Stimulated activated naive CD8-positive, alpha-beta T cell treated with anti-CD3 and anti-CD28 coated beads, Interleukin-15, Interleukin-2, amounts not matched to agents 100 ng/mL and 50 ng/mL, for 24 hours (primary cell): ENCODE measurements around the gene IMMP2L.
"Not testable (repeated sequence)": the region's sequence is repeated elsewhere in the genome, so short reads cannot be mapped to it uniquely, and the experiment has no call there.

Source experiments
- H3K27ac Mint-ChIP-seq: one replicate; pipeline ENCODE4 v1.8.0; 2021; ENCODE audit warnings: mild to moderate bottlenecking, mixed read lengths
- H3K27me3 Mint-ChIP-seq: one replicate; pipeline ENCODE4 v1.8.0; 2021; ENCODE audit warnings: mixed read lengths
- H3K36me3 Mint-ChIP-seq: one replicate; pipeline ENCODE4 v1.8.0; 2021; ENCODE audit warnings: low read depth, mixed read lengths
- H3K4me1 Mint-ChIP-seq: one replicate; pipeline ENCODE4 v1.8.0; 2021; ENCODE audit warnings: low read depth, mixed read lengths
- H3K4me3 Mint-ChIP-seq: one replicate; pipeline ENCODE4 v1.8.0; 2021; ENCODE audit warnings: mild to moderate bottlenecking, mixed read lengths
- H3K9me3 Mint-ChIP-seq: one replicate; pipeline ENCODE4 v1.8.0; 2021; ENCODE audit warnings: mixed read lengths

Gene IMMP2L

DNA sequence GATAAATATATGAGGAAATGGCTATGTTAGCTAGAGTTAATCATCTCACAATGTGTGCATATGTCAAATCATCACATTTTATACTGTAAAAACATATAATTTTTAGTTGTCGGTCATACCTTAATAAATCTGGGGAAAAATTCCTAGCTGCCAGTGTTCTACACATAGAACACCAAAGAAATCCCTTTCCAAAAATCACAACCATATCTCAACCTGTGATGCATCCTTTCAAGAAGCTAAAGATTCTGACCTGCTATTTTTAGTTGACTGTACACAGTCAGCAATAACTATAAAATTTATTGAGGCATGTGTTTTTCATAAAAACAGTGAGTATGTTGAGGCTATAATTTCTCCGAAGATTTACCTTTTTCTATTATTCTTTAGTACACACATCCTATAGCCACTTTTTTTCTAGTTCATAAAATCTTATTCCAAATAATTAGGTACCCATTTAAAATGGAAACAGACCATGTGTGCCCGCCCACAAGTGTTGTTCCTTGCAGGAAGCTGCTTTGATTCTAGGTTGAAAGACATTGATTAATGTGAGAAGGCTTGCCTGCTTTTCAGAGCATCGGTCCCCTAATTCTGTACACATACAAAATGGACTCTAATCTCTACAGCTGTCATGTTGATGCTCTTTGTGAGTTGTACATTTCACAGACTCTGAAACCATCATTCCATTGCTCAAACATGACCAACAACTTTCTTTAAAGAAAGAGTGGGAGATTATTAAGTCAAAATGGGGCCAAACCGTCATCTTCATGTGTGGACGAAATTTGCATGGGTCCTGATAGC, 588.9 kb downstream of the IMMP2L start:
- H3K9me3 Mint-ChIP-seq = no peaks in the 10 kb centered on the region
- no peak overlapping the region for H3K4me3 Mint-ChIP-seq
- H3K27me3 Mint-ChIP-seq = no peaks in the 10 kb centered on the region
- no peak overlapping the region for H3K27ac Mint-ChIP-seq
- peaks cover 32% of the 10 kb centered on the region for H3K4me1 Mint-ChIP-seq
- H3K36me3 Mint-ChIP-seq = no peaks in the 10 kb centered on the region

DNA sequence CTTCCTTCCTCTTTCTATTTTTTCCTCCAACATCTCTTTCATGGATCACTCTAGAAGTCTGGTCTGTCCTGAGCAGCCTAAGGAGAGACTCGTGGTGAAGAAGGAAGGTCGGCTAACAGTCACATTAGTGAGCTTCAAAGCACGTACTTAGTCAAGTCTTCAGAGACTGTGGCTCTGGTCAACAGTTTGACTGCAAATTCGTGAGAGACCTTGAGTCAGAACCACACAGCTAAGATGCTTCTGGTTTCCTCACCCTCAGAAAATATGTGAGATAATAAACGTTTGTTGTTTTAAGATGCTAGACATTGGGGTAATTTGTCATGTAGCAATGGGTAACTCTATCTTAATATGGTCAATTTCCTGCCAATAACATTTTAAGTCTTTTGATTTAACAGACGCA, 597.5 kb downstream of the IMMP2L start:
- Mint-ChIP-seq H3K27ac (no peak overlapping the region), H3K4me1 (peaks cover 6% of the 10 kb centered on the region), H3K4me3 (no peak overlapping the region), H3K27me3 (no peaks in the 10 kb centered on the region), H3K36me3 (no peaks in the 10 kb centered on the region), H3K9me3 (no peaks in the 10 kb centered on the region)

DNA sequence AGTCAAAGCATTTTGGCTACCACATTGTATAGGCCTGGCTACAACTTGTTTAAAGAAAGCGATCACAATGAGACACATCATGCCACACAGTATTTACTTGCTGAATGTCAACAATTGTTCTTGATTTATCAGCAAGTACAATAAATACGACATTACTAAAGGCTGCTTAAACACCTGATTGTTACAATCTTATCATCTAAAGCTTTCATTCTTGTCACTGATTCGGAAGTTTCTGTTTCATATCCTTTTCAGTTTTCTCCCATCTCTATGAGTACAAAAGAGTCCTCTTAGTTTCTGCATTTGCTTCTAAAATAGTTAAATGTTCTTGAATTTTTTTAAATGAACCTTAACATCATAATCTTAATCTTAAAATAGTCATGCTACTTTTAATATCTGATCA, 599.5 kb downstream of the IMMP2L start:
- Mint-ChIP-seq H3K27me3 (no peaks in the 10 kb centered on the region), H3K4me1 (peaks cover 6% of the 10 kb centered on the region), H3K27ac (no peak overlapping the region), H3K9me3 (peaks cover 4% of the 10 kb centered on the region), H3K36me3 (no peaks in the 10 kb centered on the region), H3K4me3 (no peak overlapping the region)

DNA sequence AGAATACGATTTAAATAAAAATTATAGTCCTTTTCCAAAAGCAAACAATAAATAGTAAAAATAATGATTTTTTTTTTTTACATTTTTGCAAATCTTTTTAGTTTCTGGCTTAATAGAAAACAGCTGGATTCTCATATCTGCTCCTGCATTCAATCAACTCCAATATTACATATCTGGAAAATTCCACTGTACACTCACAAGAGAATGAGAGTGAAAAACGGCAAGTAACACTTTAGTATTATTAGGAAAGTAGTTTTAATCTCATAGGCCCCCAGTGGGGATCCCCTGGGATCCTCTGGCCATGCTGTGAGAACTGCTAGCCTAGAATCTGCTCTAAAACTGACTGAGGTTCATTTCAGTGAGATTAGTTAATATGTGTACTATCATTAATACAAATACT, 599.9 kb downstream of the IMMP2L start:
- H3K27me3 Mint-ChIP-seq = no peaks in the 10 kb centered on the region
- no peaks in the 10 kb centered on the region for H3K36me3 Mint-ChIP-seq
- H3K4me3 Mint-ChIP-seq = no peak overlapping the region
- no peak overlapping the region for H3K27ac Mint-ChIP-seq
- peaks cover 8% of the 10 kb centered on the region for H3K9me3 Mint-ChIP-seq
- peaks cover 6% of the 10 kb centered on the region for H3K4me1 Mint-ChIP-seq

DNA sequence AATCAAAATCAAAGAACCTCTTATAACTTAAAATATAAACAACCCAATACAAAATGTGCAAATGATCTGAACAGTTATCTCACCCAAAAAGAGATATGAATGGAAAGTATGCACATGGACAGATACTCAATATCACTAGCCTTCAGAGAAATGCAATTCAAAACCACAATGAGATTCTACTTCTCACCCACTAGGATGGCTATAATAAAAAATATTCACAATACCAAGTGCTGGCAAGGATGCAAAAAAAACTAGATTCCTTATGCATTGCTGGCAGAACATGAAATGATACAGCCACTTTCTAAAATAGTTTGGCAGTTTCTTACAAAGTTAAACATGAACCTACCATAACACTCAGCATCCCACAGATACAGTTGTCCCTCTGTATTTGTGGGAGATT, 601.5 kb downstream of the IMMP2L start:
- Mint-ChIP-seq H3K27me3 (no peaks in the 10 kb centered on the region), H3K4me1 (peaks cover 6% of the 10 kb centered on the region)

DNA sequence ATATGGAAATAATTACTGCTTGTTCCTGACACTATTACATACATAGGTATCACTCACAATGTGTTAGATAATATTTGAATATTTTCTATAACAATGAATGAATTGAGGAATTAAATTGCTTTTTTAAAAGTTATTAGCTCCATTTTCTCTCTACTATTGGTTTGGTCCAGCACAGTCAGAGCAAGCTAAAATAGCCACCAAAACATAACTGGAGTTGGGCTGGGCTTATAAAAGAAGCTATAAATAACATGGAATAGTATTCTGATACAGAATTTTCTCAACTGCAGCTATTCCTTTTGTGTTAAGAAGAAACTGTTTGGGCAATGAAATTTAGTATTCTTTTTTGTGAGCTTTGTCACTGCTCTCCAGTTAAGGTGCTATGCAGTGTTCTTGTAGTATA, 614.0 kb downstream of the IMMP2L start:
- Mint-ChIP-seq H3K4me1 (peaks cover 10% of the 10 kb centered on the region), H3K9me3 (no peaks in the 10 kb centered on the region), H3K27ac (no peak overlapping the region), H3K27me3 (no peaks in the 10 kb centered on the region), H3K4me3 (no peak overlapping the region), H3K36me3 (no peaks in the 10 kb centered on the region)

More for the DNA sequence above, 601.5 kb downstream of the IMMP2L start:
- no peak overlapping the region for H3K4me3 Mint-ChIP-seq
- no peak overlapping the region for H3K27ac Mint-ChIP-seq
- H3K9me3 Mint-ChIP-seq = peaks cover 10% of the 10 kb centered on the region
- H3K36me3 Mint-ChIP-seq = no peaks in the 10 kb centered on the region

DNA sequence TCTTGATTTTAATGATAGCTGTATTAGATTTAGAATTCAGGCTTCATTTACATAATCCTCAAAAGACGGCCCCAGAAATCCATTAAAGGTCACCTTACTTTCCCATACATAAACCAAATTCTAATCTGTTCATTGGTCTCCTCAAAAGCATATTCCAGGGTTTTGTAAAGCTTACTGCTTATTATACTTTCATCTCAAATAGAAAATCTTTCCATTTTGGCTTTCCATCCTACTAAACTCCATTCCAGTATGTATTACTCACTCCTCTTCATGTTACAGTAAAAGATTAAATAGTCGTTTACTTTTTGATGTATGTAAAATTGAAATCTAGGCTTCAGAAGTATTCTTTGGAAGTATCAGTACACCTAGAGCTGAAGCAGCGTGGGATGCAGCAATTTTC, 614.9 kb downstream of the IMMP2L start:
- H3K27me3 Mint-ChIP-seq = no peaks in the 10 kb centered on the region
- no peaks in the 10 kb centered on the region for H3K36me3 Mint-ChIP-seq
- H3K27ac Mint-ChIP-seq = no peak overlapping the region
- no peaks in the 10 kb centered on the region for H3K9me3 Mint-ChIP-seq
- no peak overlapping the region for H3K4me3 Mint-ChIP-seq
- peaks cover 10% of the 10 kb centered on the region for H3K4me1 Mint-ChIP-seq

DNA sequence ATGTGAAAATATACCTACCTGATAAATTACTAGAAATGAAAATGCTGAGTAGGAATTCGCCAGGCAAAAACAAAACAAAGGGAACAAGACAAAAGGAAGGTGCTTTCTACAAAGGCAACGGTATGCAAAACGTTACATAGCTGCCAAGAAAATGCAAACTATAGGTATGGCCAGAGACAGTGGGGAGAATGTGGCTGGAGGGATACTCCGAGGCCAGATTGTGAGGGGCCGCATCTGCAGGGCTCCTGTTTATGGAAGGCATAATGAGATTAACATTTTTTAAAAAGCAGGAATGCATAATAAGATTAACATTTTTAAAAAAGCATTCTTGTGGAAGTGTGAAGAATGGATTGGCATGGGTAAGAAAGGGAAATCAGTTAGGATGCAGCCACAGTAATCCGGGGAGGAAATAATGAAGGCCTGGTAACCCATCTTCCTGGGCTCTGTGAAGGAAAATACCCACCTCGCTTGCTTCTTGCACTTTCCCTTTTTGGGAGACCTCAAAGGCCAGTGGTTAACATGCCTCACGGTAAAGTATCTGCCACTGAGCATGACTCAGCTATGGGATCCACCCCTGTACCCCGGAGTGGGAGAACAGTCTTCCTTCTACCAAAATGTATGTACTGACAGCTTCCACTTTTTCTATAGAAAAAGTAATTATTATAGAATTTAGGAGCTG, 617.2 kb downstream of the IMMP2L start:
- Mint-ChIP-seq H3K4me1 (peaks cover 16% of the 10 kb centered on the region), H3K9me3 (no peaks in the 10 kb centered on the region), H3K27me3 (no peaks in the 10 kb centered on the region), H3K27ac (no peak overlapping the region), H3K36me3 (no peaks in the 10 kb centered on the region), H3K4me3 (no peak overlapping the region)

DNA sequence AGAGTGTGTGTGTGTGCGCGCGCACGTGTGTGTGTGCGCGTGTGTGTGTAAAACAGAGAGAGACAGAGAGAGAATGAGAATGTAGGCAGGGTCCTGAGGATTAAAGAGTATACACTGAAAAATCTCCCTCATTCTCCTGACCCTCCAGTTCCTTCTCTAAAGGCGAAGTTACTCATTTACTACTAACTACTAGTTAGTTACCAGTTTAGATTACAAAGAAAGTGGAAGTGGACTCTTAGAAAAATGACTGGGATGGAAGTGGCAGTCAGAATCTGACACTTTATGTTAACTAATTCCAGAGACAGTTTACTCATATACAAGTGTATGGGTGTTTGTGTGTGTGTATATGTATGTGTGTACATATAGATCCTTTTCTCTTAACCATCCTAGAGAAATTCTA, 617.8 kb downstream of the IMMP2L start:
- no peak overlapping the region for H3K4me3 Mint-ChIP-seq
- no peaks in the 10 kb centered on the region for H3K27me3 Mint-ChIP-seq
- no peaks in the 10 kb centered on the region for H3K9me3 Mint-ChIP-seq
- H3K27ac Mint-ChIP-seq = no peak overlapping the region
- no peaks in the 10 kb centered on the region for H3K36me3 Mint-ChIP-seq
- peaks cover 16% of the 10 kb centered on the region for H3K4me1 Mint-ChIP-seq

DNA sequence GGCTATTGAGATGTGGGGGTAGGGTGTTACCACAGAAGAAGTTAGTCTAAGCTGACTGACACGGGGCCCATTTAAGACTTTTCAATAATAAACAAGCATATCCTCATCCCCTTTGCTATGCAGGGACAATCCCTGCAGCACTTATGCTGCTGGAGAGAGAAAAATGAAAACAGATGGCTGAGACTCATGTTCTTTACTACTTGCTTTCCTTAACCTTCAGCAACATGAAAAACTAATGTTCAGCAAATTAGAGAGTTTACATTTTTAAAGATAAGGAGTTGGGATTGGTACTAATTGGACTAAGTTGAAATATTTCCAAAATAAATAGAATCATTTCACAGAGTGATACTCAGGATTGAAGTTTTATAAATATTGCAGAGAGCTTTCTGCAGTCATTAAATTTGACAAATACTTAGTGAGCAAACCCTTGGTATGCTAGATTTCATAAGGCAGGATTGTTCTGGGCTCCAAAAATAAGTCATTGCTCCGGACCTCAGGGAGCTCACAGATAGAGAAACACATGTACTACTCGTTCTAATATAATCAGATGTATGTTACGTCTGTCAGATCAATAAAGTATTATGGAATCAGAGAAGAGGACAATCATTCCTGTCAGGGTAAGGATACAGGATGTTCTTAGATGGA, 618.5 kb downstream of the IMMP2L start:
- Mint-ChIP-seq H3K27me3 (no peaks in the 10 kb centered on the region), H3K27ac (no peak overlapping the region), H3K9me3 (no peaks in the 10 kb centered on the region), H3K4me1 (peaks cover 16% of the 10 kb centered on the region), H3K36me3 (no peaks in the 10 kb centered on the region), H3K4me3 (no peak overlapping the region)

DNA sequence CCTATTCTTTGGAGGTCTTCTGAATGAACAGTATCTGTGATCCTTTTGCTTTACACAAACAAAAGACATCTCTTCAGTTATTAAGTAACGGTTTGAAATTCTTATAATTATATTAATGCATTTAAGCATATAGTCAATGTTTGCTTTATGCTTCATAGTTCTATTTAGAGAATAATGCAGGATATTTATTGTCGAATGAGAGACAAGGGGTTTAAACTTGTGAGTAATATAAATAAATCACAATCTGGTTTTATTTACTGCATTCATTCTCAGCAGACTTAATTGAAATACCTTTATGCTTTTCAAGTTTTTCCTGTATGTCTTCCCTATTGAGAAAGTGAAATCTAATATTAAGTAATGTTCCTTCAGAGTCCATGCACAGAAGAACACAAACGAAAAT, 620.9 kb downstream of the IMMP2L start:
- no peaks in the 10 kb centered on the region for H3K27me3 Mint-ChIP-seq
- no peak overlapping the region for H3K4me3 Mint-ChIP-seq
- no peaks in the 10 kb centered on the region for H3K36me3 Mint-ChIP-seq
- H3K4me1 Mint-ChIP-seq = peaks cover 16% of the 10 kb centered on the region
- peaks cover 7% of the 10 kb centered on the region for H3K9me3 Mint-ChIP-seq
- H3K27ac Mint-ChIP-seq = no peak overlapping the region

DNA sequence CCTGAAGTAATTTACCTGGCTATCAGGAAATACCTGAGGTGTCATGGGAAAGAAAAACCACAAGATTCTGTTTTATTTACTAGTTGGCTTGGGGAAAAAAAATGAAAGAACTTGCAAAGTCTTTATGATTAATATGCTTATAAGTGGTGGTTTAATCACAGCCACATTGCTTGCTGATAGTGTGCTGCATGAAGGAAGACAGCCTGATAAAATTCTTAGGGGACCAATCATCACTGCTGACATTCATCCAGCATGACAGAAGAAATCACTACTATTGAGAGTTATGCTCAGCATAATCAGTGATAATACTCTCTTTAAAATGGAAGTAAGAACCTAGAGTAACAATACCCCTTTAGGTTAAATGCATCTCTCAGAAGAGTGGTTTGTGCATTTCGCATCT, 621.5 kb downstream of the IMMP2L start:
- Mint-ChIP-seq H3K4me3 (no peak overlapping the region), H3K36me3 (no peaks in the 10 kb centered on the region), H3K4me1 (peaks cover 16% of the 10 kb centered on the region), H3K9me3 (peaks cover 7% of the 10 kb centered on the region), H3K27ac (no peak overlapping the region), H3K27me3 (no peaks in the 10 kb centered on the region)

DNA sequence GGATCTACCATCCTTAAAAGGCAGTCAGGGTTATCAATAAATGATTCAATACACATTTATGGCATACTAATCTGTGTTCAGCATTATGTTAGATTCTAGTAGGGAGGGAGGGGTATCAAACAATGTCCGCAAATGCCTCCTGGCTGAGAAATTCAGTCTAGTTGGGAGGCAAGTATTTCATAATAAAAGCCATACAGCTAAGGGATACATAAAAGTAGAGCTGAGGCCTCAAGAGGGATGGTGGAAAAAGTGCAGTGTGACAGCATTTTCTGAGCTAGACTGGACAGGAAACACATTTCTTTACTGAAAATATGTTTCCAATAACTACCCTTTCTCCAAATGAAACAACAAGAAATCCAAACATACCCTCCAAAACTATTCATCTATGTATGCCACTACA, 624.1 kb downstream of the IMMP2L start:
- Mint-ChIP-seq H3K27me3 (no peaks in the 10 kb centered on the region), H3K4me1 (peaks cover 6% of the 10 kb centered on the region), H3K36me3 (no peaks in the 10 kb centered on the region), H3K27ac (no peak overlapping the region), H3K9me3 (peaks cover 11% of the 10 kb centered on the region), H3K4me3 (no peak overlapping the region)

DNA sequence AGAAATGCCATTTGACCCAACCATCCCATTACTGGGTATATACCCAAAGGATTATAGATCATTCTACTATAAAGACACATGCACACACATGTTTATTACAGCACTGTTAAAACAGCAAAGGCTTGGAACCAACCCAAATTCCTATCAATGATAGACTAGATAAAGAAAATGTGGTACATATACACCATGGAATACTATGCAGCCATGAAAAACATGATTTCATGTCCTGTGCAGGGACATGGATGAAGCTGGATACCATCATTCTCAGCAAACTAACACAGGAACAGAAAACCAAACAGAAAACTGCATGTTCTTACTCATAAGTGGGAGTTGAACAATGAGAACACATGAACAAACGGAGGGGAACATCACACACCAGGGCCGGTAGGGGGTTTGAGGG, 625.6 kb downstream of the IMMP2L start:
- H3K9me3 Mint-ChIP-seq = peaks cover 11% of the 10 kb centered on the region
- not testable (repeated sequence) for H3K36me3 Mint-ChIP-seq, H3K27ac Mint-ChIP-seq, H3K4me3 Mint-ChIP-seq, H3K4me1 Mint-ChIP-seq, H3K27me3 Mint-ChIP-seq

DNA sequence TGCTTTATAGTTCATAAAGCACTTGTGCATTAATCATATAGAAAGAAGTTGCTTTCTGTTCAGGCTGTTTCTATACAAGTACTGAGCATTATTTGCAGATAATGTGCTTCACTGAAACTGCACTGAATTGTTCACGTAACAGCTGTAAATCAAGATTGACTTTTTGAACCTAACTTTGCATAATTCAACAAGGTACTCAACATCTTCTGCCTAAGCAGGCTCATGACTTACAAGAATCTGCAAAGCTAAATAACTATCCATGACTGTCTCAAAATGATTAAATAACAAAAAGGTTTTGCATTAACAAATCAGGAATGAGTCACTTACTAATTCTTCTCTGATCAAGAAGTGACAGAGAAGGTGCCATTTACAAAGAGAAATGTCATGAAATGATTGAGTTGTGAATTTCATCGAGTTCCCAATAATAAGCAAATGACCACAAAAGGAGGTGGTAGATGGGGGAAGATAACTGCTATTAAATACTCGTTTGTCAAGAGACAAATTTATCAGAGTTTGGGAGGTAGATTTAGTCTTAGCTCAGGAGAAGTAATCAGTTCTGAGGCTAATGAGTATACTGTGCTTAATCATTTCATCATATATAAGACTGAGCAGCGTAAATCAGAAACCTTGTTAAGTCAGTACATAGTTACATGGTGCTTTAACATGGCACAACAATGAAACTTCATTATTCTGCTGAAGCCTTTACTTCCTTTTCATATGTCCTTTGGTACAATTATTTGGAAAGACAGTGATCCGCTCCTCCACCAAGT, 632.6 kb downstream of the IMMP2L start:
- no peak overlapping the region for H3K4me3 Mint-ChIP-seq
- no peak overlapping the region for H3K27ac Mint-ChIP-seq

More for the DNA sequence above, 632.6 kb downstream of the IMMP2L start:
- Mint-ChIP-seq H3K9me3 (peaks cover 4% of the 10 kb centered on the region), H3K27me3 (no peaks in the 10 kb centered on the region), H3K4me1 (peaks cover 18% of the 10 kb centered on the region), H3K36me3 (no peaks in the 10 kb centered on the region)
